H7 (cell line): ENCODE measurements around the gene TBXAS1. TPM values are rescaled to one million over a fixed set of nuclear protein-coding genes. Genes with fewer than 3 reads are reported as not detected.

Experiments used
- DNase-seq: peaks from one replicate; pipeline ENCODE4 v3.0.0; 2012
- H3K27me3 ChIP-seq: 2 replicates; pipeline ENCODE4 v1.6.0; 2011; ENCODE audit warnings: mild to moderate bottlenecking, low read length; ENCODE audit not compliant: control insufficient read depth, insufficient read depth
- H3K36me3 ChIP-seq: replicated peaks from 2 replicates; pipeline ENCODE4 v1.5.1; 2011; ENCODE audit warnings: low read length; ENCODE audit not compliant: control insufficient read depth, insufficient read depth
- H3K4me3 ChIP-seq: 2 replicates; pipeline ENCODE4 v1.5.1; 2011; ENCODE audit warnings: low read depth, mild to moderate bottlenecking, control low read depth, low read length, moderate library complexity; ENCODE audit not compliant: insufficient read depth
- total RNA-seq: library from RNA; depleted of rRNA; stranded (reverse); fragments of >200 nt; shearing (Covaris generic); gene quantifications from 2 replicates; pipeline ENCODE4 v1.2.3, GENCODE V29; 2014

TBXAS1 gene
- total RNA-seq, 1 experiment from 2014 or later, result 0.76 TPM

DNA sequence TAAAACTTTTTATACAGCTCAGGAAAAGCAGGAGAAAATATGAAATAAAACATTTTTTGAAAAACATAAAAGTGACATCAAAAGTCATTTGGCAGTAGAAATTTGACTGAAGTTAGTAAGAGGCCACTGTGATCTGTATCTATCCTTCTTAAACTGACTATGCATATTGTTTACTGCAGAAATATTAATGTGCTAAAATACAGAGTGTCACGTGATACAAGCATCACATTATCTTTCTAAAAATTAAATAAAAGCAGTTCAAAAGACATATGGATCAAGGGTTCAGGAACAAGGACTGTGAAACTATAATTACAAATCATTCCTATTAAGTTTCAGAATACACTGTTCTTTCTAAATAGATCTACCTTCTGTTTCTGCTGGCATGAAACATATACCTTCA lies 200.0 kb downstream of the TBXAS1 start:
- Histone ChIP-seq H3K36me3 (no peaks in the 10 kb centered on the region; the same call in none of the 2 replicates), H3K27me3 (no peaks in the 10 kb centered on the region), H3K4me3 (no peak overlapping the region)
- DNase-seq, result no peak

DNA sequence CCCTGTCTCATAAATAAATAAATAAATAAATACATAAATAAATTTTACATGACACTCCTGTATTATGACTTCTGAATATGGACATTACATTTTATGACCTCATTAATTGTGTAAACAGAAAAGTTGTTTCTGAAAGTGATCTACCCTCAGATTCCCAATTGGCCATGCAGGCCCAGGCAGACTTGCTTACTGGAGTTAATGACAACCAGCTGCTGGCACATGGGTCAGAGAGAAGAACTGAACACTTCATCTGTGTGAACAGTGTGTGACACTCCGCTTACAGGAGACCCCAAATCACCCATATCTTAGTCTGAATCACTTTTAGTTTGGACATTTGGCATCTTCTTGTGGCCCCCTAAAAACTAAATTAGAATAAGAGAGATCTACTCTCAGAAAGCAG lies 202.3 kb downstream of the TBXAS1 start:
- H3K4me3 ChIP-seq, result no peak overlapping the region
- H3K36me3 ChIP-seq, result no peaks in the 10 kb centered on the region; the same call in none of the 2 replicates
- H3K27me3 ChIP-seq, result no peaks in the 10 kb centered on the region
- DNase-seq, result no peak

DNA sequence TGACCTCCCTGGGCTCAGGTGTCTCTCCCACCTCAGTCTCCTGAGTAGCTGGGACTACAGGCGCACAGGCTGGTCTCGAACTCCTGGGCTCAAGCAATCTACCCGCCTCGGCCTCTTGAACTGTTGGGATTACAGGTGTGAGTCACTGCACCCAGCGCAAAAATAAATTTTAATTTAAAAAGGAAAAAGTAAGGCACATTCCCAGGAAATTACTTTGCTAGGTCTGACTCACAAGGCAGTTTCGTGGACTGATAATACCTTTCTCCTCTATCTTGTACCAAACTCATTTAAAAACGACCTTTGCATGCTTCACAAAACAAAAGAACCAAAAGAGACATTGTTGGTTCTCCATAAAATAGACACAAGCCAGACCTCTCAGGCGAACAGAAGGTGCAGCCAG lies 204.0 kb downstream of the TBXAS1 start:
- Histone ChIP-seq H3K4me3 (no peak overlapping the region), H3K27me3 (no peaks in the 10 kb centered on the region), H3K36me3 (no peaks in the 10 kb centered on the region; the same call in none of the 2 replicates)
- DNase-seq, result no peak

DNA sequence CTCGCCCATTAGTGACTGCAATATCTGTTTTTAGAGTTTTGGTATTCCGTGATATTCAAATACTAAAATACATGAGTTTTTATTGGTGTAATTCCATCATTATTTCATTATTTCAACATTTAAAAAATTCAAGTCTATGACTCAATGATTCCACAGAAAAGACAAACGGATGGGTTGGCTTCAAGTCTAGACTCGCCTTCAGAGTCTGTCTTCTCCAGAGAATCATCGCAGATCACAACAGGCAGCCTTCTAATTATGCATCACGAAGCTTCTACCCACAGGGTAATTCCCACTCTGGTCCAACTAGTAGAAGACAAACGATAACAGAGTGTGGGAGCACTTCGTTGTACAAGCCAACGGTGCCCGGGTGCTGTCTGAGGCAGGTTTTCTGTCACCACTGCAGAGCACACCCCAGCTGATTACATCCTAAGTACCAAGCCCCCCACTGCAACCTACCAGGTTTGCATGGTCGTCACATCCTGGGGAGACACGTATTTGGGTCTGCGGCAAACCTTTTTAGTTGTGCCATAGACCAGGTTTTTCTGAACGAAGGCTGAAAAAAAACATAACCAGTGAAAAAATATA lies 204.8 kb downstream of the TBXAS1 start:
- Histone ChIP-seq H3K4me3 (no peak overlapping the region), H3K36me3 (no peaks in the 10 kb centered on the region; the same call in none of the 2 replicates), H3K27me3 (no peaks in the 10 kb centered on the region)
- no peak for DNase-seq

DNA sequence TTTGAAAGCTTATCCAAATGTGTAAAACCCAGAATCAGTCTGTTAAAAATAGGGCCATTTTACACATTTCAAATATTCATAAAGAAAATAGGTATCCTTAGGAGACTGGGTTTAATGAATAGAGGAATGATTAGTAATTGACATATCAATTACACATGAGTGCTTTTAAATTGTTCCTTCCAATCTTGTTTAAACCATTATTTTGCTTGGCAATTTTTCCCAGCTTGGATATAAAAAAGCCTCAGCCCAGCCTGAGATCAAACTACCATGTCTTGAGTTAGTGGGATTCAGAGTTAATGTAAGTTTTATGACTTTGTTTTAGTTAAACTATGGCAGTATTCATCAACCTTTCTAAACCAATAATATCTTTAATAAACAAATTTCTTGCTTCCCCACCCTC lies 205.4 kb downstream of the TBXAS1 start:
- Histone ChIP-seq H3K27me3 (no peaks in the 10 kb centered on the region), H3K4me3 (no peak overlapping the region), H3K36me3 (no peaks in the 10 kb centered on the region; the same call in none of the 2 replicates)
- DNase-seq, result no peak

DNA sequence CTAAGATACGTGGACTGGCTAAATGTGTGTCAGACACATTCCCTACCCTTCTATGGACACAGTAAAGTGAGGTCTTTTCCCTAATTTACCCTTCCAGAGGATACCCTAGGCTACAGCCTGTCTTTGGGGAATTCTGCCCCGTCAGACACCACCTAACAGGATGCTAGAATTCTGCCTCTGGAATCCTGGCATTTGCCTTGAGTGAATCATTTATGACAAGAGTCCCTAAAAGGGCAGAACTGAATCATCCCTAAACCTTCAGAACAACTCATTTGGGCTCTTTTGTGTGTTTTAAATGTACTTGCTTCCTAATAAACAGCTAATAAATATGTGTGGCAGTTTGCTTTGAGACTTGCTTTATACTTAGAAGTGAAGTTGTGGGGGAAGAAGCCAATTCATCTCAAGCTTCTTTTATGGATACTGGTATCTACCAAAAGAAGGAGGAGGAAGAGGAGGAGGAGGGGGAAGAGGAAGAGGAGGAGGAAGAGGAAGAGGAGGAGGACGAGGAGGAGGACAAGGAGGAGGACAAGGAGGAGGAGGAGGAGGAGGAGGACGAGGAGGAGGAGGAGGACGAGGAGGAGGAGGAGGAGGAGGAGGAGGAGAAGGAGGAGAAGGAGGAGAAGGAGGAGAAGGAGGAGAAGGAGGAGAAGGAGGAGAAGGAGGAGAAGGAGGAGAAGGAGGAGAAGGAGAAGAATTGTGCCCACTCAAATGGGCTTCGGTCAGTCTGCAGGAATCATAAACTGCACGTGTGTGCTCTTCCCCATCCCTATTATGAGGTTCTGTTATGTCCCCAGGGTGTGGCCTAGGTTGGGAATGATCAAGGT lies 206.5 kb downstream of the TBXAS1 start:
- DNase-seq, result no peak

DNA sequence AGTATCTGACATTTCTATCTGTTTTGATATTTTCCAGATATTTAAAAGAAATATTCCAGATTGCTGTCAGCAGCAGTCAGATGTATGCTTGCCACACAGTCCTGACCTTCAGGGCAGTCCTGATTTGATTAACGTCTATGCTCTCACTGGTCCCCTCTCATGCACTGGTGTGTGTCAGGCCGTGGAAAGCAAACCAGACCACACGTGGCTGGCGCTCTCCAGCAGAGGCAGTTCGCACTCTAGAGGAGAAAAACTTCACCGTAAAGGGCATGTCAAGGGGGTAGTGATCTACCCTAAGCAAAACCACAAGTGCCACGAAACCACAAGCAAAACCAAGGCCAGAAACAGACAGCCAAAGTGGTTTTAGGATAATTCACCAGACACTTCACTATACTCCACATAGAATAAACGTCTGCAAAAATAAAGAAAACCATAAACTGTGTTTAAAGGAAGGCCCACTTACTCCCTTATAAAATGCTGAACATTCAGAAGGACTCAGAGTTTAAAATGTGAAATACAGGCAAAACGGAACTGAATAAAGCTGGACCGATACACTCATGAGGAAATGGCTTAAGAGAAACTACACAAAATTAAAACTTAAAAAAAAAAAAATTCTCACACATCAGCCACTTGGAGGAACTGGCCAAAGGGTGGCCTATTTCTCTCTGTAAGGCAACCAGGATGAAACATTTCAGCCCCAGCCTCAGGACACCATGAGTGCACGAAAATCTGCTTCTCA lies 207.3 kb downstream of the TBXAS1 start:
- Histone ChIP-seq H3K36me3 (no peaks in the 10 kb centered on the region; the same call in none of the 2 replicates), H3K4me3 (no peak overlapping the region), H3K27me3 (no peaks in the 10 kb centered on the region)
- no peak for DNase-seq

More for the DNA sequence above, 206.5 kb downstream of the TBXAS1 start:
- no peak overlapping the region for H3K4me3 ChIP-seq
- H3K27me3 ChIP-seq, result no peaks in the 10 kb centered on the region
- no peaks in the 10 kb centered on the region; the same call in none of the 2 replicates for H3K36me3 ChIP-seq

DNA sequence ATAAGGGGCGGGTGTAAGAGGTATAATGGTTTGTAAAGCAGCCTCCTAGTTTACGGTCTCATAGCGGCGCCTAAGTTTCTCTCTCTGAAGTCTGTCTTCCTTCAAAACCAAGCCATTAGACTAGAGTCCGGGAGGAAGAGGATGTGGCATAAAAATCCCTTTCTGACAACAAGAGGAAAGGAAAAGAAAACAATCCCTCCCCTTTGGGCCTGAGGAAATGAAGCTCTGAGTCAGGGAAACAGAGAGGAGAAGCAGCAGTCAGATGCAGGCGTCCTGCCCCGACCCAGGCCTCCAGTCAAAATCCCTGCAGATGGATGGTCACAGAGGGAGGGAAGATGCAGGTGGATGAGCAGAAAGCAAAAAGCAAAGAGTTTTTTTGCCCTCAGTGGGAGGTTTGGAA lies 210.0 kb downstream of the TBXAS1 start:
- DNase-seq, result no peak
- no peaks in the 10 kb centered on the region for H3K27me3 ChIP-seq
- no peak overlapping the region for H3K4me3 ChIP-seq
- H3K36me3 ChIP-seq, result no peaks in the 10 kb centered on the region; the same call in 1 of the 2 replicates

DNA sequence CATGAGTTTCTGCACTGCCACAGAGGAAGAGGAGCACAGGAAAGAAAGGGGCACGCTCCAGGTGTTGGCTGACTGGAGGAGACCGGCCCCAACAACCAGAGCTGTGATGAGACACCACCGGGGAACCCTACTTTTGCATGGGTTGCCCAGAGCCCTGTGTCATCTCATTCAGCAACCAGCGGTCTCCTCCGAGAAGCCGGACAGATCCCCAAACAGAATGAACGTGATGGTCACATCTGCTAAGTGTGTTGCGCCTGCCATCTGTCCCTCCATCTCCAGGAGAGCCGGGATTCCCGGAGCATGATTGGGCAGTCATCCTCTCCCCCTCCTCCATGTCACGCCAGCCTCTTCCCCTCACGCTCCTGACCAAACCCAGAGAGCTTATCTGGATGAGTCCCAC lies 210.8 kb downstream of the TBXAS1 start:
- no peak overlapping the region for H3K4me3 ChIP-seq
- H3K36me3 ChIP-seq, result no peaks in the 10 kb centered on the region; the same call in 1 of the 2 replicates
- H3K27me3 ChIP-seq, result no peaks in the 10 kb centered on the region
- no peak for DNase-seq

DNA sequence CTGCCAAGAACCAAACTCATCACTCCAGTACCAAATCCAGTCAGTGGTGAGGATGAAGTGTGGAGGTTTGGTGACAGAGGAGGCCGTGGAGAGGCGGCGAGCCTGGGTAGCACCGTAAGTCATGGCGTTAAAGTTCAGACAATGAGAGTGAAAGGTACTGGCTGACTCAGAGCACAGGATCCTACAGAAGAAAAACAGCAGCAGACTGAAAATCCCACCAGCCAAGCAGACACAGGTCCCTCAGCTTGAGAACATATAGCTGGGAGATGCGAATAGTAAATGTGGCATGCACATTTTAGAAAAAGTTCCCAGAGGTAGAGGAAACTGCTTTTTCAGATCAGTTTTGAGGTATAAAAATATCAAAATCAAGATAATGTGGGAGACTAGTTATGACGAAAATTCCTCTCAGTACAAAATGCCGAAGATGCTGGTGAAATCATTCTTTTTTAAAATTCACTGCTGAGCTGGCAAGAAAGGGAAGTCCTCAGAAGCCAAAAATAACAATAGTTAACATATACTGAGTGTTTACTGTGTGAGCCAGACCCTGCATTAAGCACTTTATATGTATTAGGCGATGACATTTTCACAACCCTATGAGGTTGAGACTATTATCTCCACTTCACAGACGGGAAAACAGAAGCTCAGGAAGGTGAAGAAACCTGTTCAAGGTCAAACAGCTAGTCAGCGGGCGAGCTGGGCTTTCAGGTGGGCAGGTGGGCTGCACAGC lies 212.8 kb downstream of the TBXAS1 start:
- Histone ChIP-seq H3K36me3 (no peaks in the 10 kb centered on the region; the same call in 1 of the 2 replicates), H3K4me3 (no peak overlapping the region), H3K27me3 (no peaks in the 10 kb centered on the region)
- DNase-seq, result no peak

DNA sequence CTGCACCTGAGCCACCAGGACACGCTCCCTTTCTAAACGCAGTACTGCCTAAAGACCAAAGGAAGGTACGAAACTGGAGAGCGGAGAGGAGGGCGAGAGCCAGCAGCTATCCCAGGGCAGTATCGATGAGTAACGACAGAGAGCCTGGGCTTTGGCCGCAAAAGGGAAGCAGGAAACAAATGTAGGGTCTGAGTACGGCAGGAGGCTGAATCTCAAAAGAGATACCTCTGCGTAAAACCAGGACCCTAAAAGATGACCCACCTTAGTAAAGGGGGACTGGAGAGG lies 213.3 kb downstream of the TBXAS1 start:
- Histone ChIP-seq H3K36me3 (no peaks in the 10 kb centered on the region; the same call in 1 of the 2 replicates), H3K27me3 (no peaks in the 10 kb centered on the region), H3K4me3 (no peak overlapping the region)
- no peak for DNase-seq

DNA sequence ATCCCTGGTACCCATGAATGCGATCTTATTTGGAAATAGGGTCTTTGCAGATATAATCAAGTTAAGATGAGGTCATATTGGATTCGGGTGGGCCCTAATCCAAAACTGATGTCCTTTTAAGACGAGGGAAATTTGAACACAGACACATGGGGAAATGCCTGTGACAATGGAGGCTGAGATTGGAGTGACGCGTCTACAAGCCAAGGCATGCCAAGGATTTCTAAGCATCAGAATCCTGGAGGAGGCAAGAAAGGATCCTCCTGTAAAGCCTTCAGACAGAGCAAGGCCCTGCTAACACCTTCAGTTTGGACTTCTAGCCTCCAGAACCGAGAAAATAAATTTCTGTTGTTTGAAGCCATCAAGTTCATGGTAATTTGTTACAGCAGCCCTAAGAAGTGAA lies 215.2 kb downstream of the TBXAS1 start:
- no peak for DNase-seq
- Histone ChIP-seq H3K36me3 (no peaks in the 10 kb centered on the region), H3K4me3 (no peak overlapping the region), H3K27me3 (no peaks in the 10 kb centered on the region)

DNA sequence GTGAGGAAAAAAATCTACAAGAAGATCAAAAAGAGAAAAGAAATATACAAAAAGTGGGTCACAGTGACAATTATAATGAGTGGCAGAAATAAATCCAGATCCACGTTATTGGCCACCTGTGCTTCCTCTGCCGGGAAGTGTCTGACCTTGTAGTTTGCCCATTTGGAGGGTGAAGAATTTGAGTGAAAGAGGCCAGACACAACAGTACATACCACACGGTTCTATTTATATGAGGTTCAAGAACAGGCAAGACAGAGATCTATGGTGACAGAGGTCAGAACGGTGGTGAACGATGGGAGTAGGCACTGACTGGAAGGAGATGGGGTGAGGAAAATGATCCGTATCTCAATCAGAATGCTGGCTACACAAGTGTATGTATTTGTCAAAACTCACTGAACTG lies 216.6 kb downstream of the TBXAS1 start:
- Histone ChIP-seq H3K36me3 (no peaks in the 10 kb centered on the region), H3K4me3 (no peak overlapping the region), H3K27me3 (no peaks in the 10 kb centered on the region)
- no peak for DNase-seq

DNA sequence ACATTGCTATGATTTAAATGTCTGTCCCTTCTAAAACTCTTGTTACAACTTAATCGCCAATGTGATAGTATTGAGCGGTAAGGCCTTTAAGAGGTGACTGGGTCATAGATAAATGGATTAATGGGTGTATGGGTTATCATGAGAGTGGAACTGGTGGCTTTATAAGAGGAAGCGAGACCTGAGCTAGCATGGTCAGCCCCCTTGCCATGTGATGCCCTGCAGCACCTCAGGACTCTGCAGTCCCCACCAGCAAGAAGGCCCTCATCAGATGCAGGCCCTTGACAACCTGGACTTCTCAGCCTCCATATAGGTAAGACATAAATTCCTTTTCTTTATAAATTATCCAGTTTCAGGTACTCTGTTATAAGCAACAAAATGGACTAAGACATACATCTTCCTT lies 218.1 kb downstream of the TBXAS1 start:
- no peaks in the 10 kb centered on the region for H3K27me3 ChIP-seq
- H3K4me3 ChIP-seq, result no peak overlapping the region
- no peaks in the 10 kb centered on the region for H3K36me3 ChIP-seq
- no peak for DNase-seq
